Astrocyte (in vitro differentiated cells and primary cell): Measurements from ENCODE around the gene ARPIN. TPM values are rescaled to one million over a fixed set of nuclear protein-coding genes. Genes with fewer than 3 reads are reported as not detected.
"Not testable (repeated sequence)": the region's sequence is repeated elsewhere in the genome, so short reads cannot be mapped to it uniquely, and the experiment has no call there.

Experiments
- DNase-seq: peaks from one replicate; pipeline ENCODE4 v3.0.0-alpha.2; 2010; ENCODE audit warnings: low read depth
- FAIRE-seq: peaks from 2 replicates; lab custom pipeline; 2011; peaks lifted over from hg19 to GRCh38; lab: Jason Lieb, UNC
- H2AFZ ChIP-seq: 2 replicates; pipeline ENCODE4 v1.6.0; 2012; ENCODE audit warnings: low read depth, low read length, inconsistent platforms
- H3K27ac ChIP-seq: 2 replicates; pipeline ENCODE4 v1.5.1; 2011; ENCODE audit warnings: low read depth, low read length, inconsistent platforms
- H3K27me3 ChIP-seq: 2 replicates; pipeline ENCODE4 v1.6.0; 2011; ENCODE audit warnings: low read length, inconsistent platforms; ENCODE audit not compliant: insufficient read depth
- H3K36me3 ChIP-seq: 2 replicates; pipeline ENCODE4 v1.5.1; 2011; ENCODE audit warnings: low read length, inconsistent platforms; ENCODE audit not compliant: insufficient read depth
- H3K4me1 ChIP-seq: 2 replicates; pipeline ENCODE4 v1.5.1; 2011; ENCODE audit warnings: low read length, inconsistent platforms; ENCODE audit not compliant: insufficient read depth
- H3K4me2 ChIP-seq: 2 replicates; pipeline ENCODE4 v1.6.0; 2012; ENCODE audit warnings: low read length, inconsistent platforms
- H3K4me3 ChIP-seq: 2 replicates; pipeline ENCODE4 v1.5.1; 2011; ENCODE audit warnings: low read depth, mild to moderate bottlenecking, low read length, inconsistent platforms; ENCODE audit not compliant: insufficient read depth
- H3K79me2 ChIP-seq: 2 replicates; pipeline ENCODE4 v1.6.0; 2012; ENCODE audit warnings: mild to moderate bottlenecking, low read length, inconsistent platforms; ENCODE audit not compliant: insufficient read depth
- H3K9ac ChIP-seq: 2 replicates; pipeline ENCODE4 v1.6.0; 2012; ENCODE audit warnings: mild to moderate bottlenecking, low read length, inconsistent platforms
- H3K9me3 ChIP-seq: 2 replicates; pipeline ENCODE4 v1.5.1; 2012; ENCODE audit warnings: low read depth, mild to moderate bottlenecking, low read length, inconsistent platforms; ENCODE audit not compliant: insufficient read depth
- H4K20me1 ChIP-seq: 2 replicates; pipeline ENCODE4 v1.6.0; 2012; ENCODE audit warnings: low read length, inconsistent platforms; ENCODE audit not compliant: insufficient read depth
- H3K27ac Mint-ChIP-seq: one replicate; pipeline ENCODE4 v1.8.0; 2021; ENCODE audit warnings: mild to moderate bottlenecking, mixed read lengths; ENCODE audit not compliant: unreplicated experiment
- H3K27me3 Mint-ChIP-seq: one replicate; pipeline ENCODE4 v1.8.0; 2021; ENCODE audit warnings: low read depth, mixed read lengths; ENCODE audit not compliant: unreplicated experiment
- H3K36me3 Mint-ChIP-seq: one replicate; pipeline ENCODE4 v1.8.0; 2021; ENCODE audit warnings: low read depth, mixed read lengths; ENCODE audit not compliant: unreplicated experiment
- H3K4me1 Mint-ChIP-seq: one replicate; pipeline ENCODE4 v1.8.0; 2021; ENCODE audit warnings: low read depth, mixed read lengths; ENCODE audit not compliant: unreplicated experiment
- H3K4me3 Mint-ChIP-seq: one replicate; pipeline ENCODE4 v1.8.0; 2021; ENCODE audit warnings: mild to moderate bottlenecking, moderate library complexity, mixed read lengths; ENCODE audit not compliant: unreplicated experiment
- H3K9me3 Mint-ChIP-seq: one replicate; pipeline ENCODE4 v1.8.0; 2021; ENCODE audit warnings: mild to moderate bottlenecking, mixed read lengths; ENCODE audit not compliant: unreplicated experiment
- EZH2 ChIP-seq: IDR thresholded peaks from 2 replicates; pipeline ENCODE4 v1.6.1; 2012; ENCODE audit warnings: mild to moderate bottlenecking, low read length, inconsistent platforms; ENCODE audit not compliant: insufficient read depth
- total RNA-seq: library from RNA; stranded (reverse); gene quantifications from 2 replicates; pipeline ENCODE4 v1.2.1, GENCODE V29; 2021
- TF ChIP-seq, protein P1 (sequence below): IDR thresholded peaks from 2 replicates; pipeline ENCODE4 v1.5.1; 2011; ENCODE audit warnings: low read depth, mild to moderate bottlenecking, inconsistent platforms, low read length, moderate library complexity; ENCODE audit not compliant: insufficient read depth

ARPIN gene
- total RNA-seq, 1 donor from 2014 or later: 4.8 TPM

DNA sequence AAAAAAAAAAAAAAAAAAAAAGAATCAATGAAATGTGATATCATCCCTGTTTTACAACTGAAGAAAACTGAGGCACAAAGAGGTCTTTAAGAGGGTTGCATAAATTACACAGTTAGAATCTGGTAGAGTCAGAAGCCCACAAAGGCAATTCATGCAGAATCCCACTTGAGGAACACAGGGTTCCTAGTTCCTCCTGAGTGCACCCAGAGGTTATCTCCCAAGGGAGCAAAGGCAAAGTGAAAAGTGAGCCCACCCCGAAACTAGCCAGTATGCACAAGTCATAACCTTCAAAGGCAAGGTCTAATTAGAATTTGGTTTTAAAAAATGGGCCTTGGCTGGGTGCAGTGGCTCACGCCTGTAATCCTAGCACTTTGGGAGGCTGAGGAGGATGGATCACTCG is 56.8 kb downstream of the ARPIN start:
- H3K36me3 Mint-ChIP-seq: peaks cover 15% of the 10 kb centered on the region
- H3K9me3 Mint-ChIP-seq: peaks cover 4% of the 10 kb centered on the region

DNA sequence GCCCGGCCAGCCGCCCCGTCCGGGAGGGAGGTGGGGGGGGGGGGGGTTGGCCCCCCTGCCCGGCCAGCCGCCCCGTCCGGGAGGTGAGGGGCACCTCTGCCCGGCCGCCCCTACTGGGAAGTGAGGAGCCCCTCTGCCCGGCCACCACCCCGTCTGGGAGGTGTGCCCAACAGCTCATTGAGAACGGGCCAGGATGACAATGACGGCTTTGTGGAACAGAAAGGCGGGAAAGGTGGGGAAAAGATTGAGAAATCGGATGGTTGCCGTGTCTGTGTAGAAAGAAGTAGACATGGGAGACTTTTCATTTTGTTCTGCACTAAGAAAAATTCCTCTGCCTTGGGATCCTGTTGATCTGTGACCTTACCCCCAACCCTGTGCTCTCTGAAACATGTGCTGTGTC is 57.9 kb downstream of the ARPIN start:
- DNase-seq, H3K4me1 Mint-ChIP-seq, H3K4me1 ChIP-seq, H3K4me3 ChIP-seq, H3K27me3 Mint-ChIP-seq, H3K79me2 ChIP-seq, H3K27me3 ChIP-seq, H3K9me3 Mint-ChIP-seq, H3K27ac ChIP-seq, H3K9me3 ChIP-seq, H3K4me3 Mint-ChIP-seq, H3K4me2 ChIP-seq, H3K27ac Mint-ChIP-seq, H2AFZ ChIP-seq, FAIRE-seq, H3K9ac ChIP-seq, H3K36me3 ChIP-seq, H4K20me1 ChIP-seq: not testable (repeated sequence)
- H3K36me3 Mint-ChIP-seq: peaks cover 19% of the 10 kb centered on the region

More for the DNA sequence above, 56.8 kb downstream of the ARPIN start:
- Histone ChIP-seq H3K4me2 (no peak overlapping the region), H3K27me3 (no peaks in the 10 kb centered on the region), H3K4me3 (no peak overlapping the region), H2AFZ (no peak overlapping the region), H3K9me3 (no peaks in the 10 kb centered on the region), H3K27ac (no peak overlapping the region), H3K9ac (no peak overlapping the region), H3K4me1 (peaks cover 4% of the 10 kb centered on the region), H4K20me1 (no peaks in the 10 kb centered on the region), H3K79me2 (no peaks in the 10 kb centered on the region), H3K36me3 (peaks cover 6% of the 10 kb centered on the region)
- FAIRE-seq: no peak
- TF ChIP-seq, protein P1, sequence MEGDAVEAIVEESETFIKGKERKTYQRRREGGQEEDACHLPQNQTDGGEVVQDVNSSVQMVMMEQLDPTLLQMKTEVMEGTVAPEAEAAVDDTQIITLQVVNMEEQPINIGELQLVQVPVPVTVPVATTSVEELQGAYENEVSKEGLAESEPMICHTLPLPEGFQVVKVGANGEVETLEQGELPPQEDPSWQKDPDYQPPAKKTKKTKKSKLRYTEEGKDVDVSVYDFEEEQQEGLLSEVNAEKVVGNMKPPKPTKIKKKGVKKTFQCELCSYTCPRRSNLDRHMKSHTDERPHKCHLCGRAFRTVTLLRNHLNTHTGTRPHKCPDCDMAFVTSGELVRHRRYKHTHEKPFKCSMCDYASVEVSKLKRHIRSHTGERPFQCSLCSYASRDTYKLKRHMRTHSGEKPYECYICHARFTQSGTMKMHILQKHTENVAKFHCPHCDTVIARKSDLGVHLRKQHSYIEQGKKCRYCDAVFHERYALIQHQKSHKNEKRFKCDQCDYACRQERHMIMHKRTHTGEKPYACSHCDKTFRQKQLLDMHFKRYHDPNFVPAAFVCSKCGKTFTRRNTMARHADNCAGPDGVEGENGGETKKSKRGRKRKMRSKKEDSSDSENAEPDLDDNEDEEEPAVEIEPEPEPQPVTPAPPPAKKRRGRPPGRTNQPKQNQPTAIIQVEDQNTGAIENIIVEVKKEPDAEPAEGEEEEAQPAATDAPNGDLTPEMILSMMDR: no peak
- no peak for TF ChIP-seq EZH2
- Mint-ChIP-seq H3K4me3 (no peak overlapping the region), H3K4me1 (no peaks in the 10 kb centered on the region), H3K27ac (no peak overlapping the region), H3K27me3 (no peaks in the 10 kb centered on the region)
- DNase-seq: no peak

DNA sequence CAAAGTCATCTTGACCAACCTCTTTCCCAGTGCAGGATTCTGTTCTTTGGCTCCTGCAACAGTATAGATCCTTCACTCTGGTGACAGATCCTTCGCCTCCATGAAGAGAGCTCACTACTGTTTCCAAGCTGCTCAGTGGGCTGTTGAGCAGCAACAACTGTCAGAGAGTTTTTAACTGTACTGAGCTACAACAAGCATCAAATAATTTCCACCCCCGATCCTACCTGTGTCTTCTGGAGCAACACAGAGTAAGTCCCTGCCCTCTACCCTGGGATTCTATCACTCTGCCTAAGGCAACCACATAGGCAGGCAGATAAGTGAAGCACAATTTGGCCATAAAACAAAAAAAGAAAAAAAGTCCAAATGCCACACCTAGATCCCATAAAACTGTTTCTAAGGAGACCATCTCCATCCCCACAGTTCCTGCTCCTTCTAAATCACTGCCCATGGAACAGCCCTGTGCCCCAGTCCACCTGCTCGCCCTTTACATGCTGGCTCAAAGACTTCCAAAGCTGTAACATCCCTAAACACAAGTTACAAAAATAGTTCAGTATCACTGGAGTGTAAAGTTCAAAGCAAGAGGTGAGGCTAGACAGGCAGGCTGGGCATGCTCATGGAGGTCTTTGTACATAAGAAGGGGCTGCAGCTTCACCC is 60.3 kb downstream of the ARPIN start:
- Histone ChIP-seq H3K79me2 (no peaks in the 10 kb centered on the region), H3K4me2 (no peak overlapping the region), H3K36me3 (no peaks in the 10 kb centered on the region), H3K27me3 (no peaks in the 10 kb centered on the region), H2AFZ (no peak overlapping the region), H4K20me1 (no peaks in the 10 kb centered on the region), H3K9me3 (no peaks in the 10 kb centered on the region), H3K4me3 (no peak overlapping the region), H3K4me1 (peaks cover 17% of the 10 kb centered on the region), H3K9ac (no peak overlapping the region), H3K27ac (no peak overlapping the region)
- TF ChIP-seq, protein P1: no peak
- TF ChIP-seq EZH2: no peak
- peaks cover 4% of the 10 kb centered on the region for H3K9me3 Mint-ChIP-seq
- DNase-seq (no peak), FAIRE-seq (no peak)
- H3K27me3 Mint-ChIP-seq: no peaks in the 10 kb centered on the region
- peaks cover 19% of the 10 kb centered on the region for H3K36me3 Mint-ChIP-seq
- H3K27ac Mint-ChIP-seq: no peak overlapping the region
- H3K4me3 Mint-ChIP-seq: no peak overlapping the region
- H3K4me1 Mint-ChIP-seq: peaks cover 10% of the 10 kb centered on the region
